WTC11 (cell line): ENCODE data around the gene BACE2. TPM values are rescaled to one million over a fixed set of nuclear protein-coding genes. Genes with fewer than 3 reads are reported as not detected.

Experiments
- ATAC-seq: fragments of 200-7000 bp; cut with Tn5 transposase; 2 replicates; pipeline ENCODE4 v1.10.0; 2021; ENCODE audit warnings: mild to moderate bottlenecking, moderate library complexity
- CTCF ChIA-PET: fragments of 300-600 bp; sonication (Branson Sonifier 250); formaldehyde crosslinking; loops from one replicate; lab custom pipeline; 2021; ENCODE audit warnings: antibody characterized with exemption; lab: Charles Lee
- POLR2A ChIA-PET: fragments of 350-600 bp; sonication (Branson Sonifier 250); formaldehyde crosslinking; loops from one replicate; lab custom pipeline; 2021; ENCODE audit warnings: antibody characterized with exemption; lab: Charles Lee
- DNase-seq: peaks from one replicate; pipeline ENCODE4 v3.0.0; 2021; ENCODE audit warnings: low spot score
- H3K27ac Mint-ChIP-seq: 2 replicates; pipeline ENCODE4 v1.8.0; 2021; ENCODE audit warnings: mixed read lengths
- H3K27me3 Mint-ChIP-seq: 2 replicates; pipeline ENCODE4 v1.8.0; 2021; ENCODE audit warnings: low read depth, mild to moderate bottlenecking, moderate library complexity, mixed read lengths
- H3K36me3 Mint-ChIP-seq: 2 replicates; pipeline ENCODE4 v1.8.0; 2021; ENCODE audit warnings: mixed read lengths
- H3K4me1 Mint-ChIP-seq: 2 replicates; pipeline ENCODE4 v1.8.0; 2022; ENCODE audit warnings: mixed read lengths
- H3K4me3 Mint-ChIP-seq: 2 replicates; pipeline ENCODE4 v1.8.0; 2021; ENCODE audit warnings: mild to moderate bottlenecking, moderate library complexity, mixed read lengths
- H3K9me3 Mint-ChIP-seq: 2 replicates; pipeline ENCODE4 v1.8.0; 2021; ENCODE audit warnings: mixed read lengths
- EMX1 ChIP-seq: fragments of 250-450 bp; sonication (Bioruptor Pico); IDR thresholded peaks from 2 replicates; pipeline ENCODE4 v1.8.0; 2021; ENCODE audit warnings: mild to moderate bottlenecking
- GRHL2 ChIP-seq: fragments of 250-450 bp; sonication (Bioruptor Pico); IDR thresholded peaks from 2 replicates; pipeline ENCODE4 v1.8.0; 2022; ENCODE audit warnings: mild to moderate bottlenecking, moderate library complexity; ENCODE audit not compliant: insufficient replicate concordance, severe bottlenecking
- SOX15 ChIP-seq: fragments of 250-450 bp; sonication (Bioruptor Pico); IDR thresholded peaks from 2 replicates; pipeline ENCODE4 v1.9.0; 2021; ENCODE audit warnings: mild to moderate bottlenecking
- TEAD1 ChIP-seq: sonication (generic); formaldehyde crosslinking; IDR thresholded peaks from 2 replicates; pipeline ENCODE4 v1.8.0; 2022; ENCODE audit warnings: mild to moderate bottlenecking, missing genetic modification reagents
- ZNF121 ChIP-seq: sonication (generic); formaldehyde crosslinking; IDR thresholded peaks from 2 replicates; pipeline ENCODE4 v1.8.0; 2023; ENCODE audit warnings: missing genetic modification reagents
- ZNF219 ChIP-seq: sonication (generic); formaldehyde crosslinking; IDR thresholded peaks from 2 replicates; pipeline ENCODE4 v1.8.0; 2023; ENCODE audit warnings: missing genetic modification reagents, mild to moderate bottlenecking, borderline replicate concordance
- ZNF317 ChIP-seq: sonication (generic); formaldehyde crosslinking; IDR thresholded peaks from 2 replicates; pipeline ENCODE4 v1.8.1; 2023; ENCODE audit warnings: low read depth, mild to moderate bottlenecking, moderate library complexity, missing genetic modification reagents, borderline replicate concordance
- ZNF396 ChIP-seq: fragments of 250-450 bp; sonication (Bioruptor Pico); IDR thresholded peaks from 2 replicates; pipeline ENCODE4 v1.8.0; 2021; ENCODE audit warnings: mild to moderate bottlenecking, moderate library complexity, borderline replicate concordance
- total RNA-seq: library from RNA; stranded (reverse); gene quantifications from 3 replicates; pipeline ENCODE4 v1.2.3, GENCODE V29; 2021
- TF ChIP-seq, protein P1 (sequence below): sonication (generic); formaldehyde crosslinking; IDR thresholded peaks from 2 replicates; pipeline ENCODE4 v1.8.0; 2023; ENCODE audit warnings: missing genetic modification reagents, mild to moderate bottlenecking, borderline replicate concordance
- TF ChIP-seq, protein P2 (sequence below): sonication (generic); formaldehyde crosslinking; IDR thresholded peaks from 2 replicates; pipeline ENCODE4 v1.8.1; 2022; ENCODE audit warnings: mild to moderate bottlenecking, moderate library complexity, missing genetic modification reagents
- TF ChIP-seq, protein P3 (sequence below): fragments of 200-600 bp; IDR thresholded peaks from 2 replicates; pipeline ENCODE4 v1.8.0; 2022; ENCODE audit warnings: antibody characterized with exemption
- TF ChIP-seq, protein P4 (sequence below): sonication (generic); formaldehyde crosslinking; IDR thresholded peaks from 2 replicates; pipeline ENCODE4 v1.8.0; 2022; ENCODE audit warnings: mild to moderate bottlenecking, missing genetic modification reagents
- TF ChIP-seq, protein P5 (sequence below): fragments of 250-450 bp; sonication (Bioruptor Pico); IDR thresholded peaks from 2 replicates; pipeline ENCODE4 v2.1.2; 2022; ENCODE audit warnings: mild to moderate bottlenecking, moderate library complexity
- TF ChIP-seq, protein P6 (sequence below): sonication (generic); formaldehyde crosslinking; IDR thresholded peaks from 2 replicates; pipeline ENCODE4 v1.8.1; 2023; ENCODE audit warnings: mild to moderate bottlenecking, moderate library complexity, missing genetic modification reagents

The BACE2 gene
- total RNA-seq, 1 experiment from 2014 or later: 9.8 TPM

DNA sequence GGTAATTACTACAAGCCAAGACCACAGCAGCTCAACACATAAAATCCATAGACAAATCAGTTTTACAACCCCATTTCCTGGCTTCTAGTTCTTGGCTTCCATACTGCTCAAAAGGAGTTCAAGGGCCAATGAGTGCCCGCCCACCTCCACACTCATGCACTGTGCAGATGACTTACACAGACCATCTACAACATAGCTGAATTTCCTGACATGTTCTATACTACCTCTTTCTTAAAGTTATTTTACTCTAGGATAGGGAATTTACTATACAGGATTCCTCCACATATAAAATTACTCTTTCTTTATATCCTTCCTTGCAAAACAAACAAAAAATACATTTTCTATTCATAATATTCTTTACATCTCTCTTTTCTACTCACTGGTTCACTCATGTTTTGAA lies 14.6 kb downstream of the BACE2 start:
- POLR2A ChIA-PET: no interaction called here
- Mint-ChIP-seq H3K36me3 (peaks cover 15% of the 10 kb centered on the region), H3K4me3 (no peak overlapping the region), H3K4me1 (peaks cover 11% of the 10 kb centered on the region), H3K27ac (no peak overlapping the region)
- TF ChIP-seq ZNF317 (CRISPR knock-in tag): no peak
- TF ChIP-seq, all 79 proteins: peak for 0
- H3K27me3 Mint-ChIP-seq: no peaks in the 10 kb centered on the region
- peaks cover 23% of the 10 kb centered on the region for H3K9me3 Mint-ChIP-seq
- ATAC-seq: no peak
- CTCF ChIA-PET: no interaction called here
- DNase-seq: no peak

DNA sequence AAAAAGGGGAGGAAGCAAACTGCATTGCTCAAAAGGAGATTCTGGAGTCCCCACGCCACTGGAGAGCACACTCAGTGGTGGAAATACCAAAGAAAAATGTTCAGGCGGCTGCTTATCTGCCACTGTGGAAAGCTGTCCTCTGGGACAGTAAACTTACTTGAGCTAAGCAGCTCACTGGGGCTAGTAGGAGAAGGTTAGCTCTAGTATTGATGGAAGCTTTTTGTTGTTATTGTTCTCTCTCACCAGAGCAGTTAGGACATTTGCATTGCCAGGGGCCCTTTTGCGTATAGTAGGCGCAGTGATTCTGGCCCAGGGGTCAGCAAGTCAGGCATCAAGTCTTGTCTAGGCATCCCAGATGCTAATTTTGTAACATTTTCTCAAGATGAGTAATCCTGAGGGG lies 15.6 kb downstream of the BACE2 start:
- ChIA-PET CTCF (interaction anchor here (1.0 kb wide), 1 partner anchor 13 kb away, joined by 8 read pairs; no protein-coding TSS in a partner anchor), POLR2A (no interaction called here)
- Mint-ChIP-seq H3K27ac (no peak overlapping the region), H3K4me3 (no peak overlapping the region), H3K4me1 (peaks cover 11% of the 10 kb centered on the region), H3K9me3 (peaks cover 23% of the 10 kb centered on the region), H3K27me3 (no peaks in the 10 kb centered on the region), H3K36me3 (peaks cover 15% of the 10 kb centered on the region)
- DNase-seq: no peak
- TF ChIP-seq, protein P1, sequence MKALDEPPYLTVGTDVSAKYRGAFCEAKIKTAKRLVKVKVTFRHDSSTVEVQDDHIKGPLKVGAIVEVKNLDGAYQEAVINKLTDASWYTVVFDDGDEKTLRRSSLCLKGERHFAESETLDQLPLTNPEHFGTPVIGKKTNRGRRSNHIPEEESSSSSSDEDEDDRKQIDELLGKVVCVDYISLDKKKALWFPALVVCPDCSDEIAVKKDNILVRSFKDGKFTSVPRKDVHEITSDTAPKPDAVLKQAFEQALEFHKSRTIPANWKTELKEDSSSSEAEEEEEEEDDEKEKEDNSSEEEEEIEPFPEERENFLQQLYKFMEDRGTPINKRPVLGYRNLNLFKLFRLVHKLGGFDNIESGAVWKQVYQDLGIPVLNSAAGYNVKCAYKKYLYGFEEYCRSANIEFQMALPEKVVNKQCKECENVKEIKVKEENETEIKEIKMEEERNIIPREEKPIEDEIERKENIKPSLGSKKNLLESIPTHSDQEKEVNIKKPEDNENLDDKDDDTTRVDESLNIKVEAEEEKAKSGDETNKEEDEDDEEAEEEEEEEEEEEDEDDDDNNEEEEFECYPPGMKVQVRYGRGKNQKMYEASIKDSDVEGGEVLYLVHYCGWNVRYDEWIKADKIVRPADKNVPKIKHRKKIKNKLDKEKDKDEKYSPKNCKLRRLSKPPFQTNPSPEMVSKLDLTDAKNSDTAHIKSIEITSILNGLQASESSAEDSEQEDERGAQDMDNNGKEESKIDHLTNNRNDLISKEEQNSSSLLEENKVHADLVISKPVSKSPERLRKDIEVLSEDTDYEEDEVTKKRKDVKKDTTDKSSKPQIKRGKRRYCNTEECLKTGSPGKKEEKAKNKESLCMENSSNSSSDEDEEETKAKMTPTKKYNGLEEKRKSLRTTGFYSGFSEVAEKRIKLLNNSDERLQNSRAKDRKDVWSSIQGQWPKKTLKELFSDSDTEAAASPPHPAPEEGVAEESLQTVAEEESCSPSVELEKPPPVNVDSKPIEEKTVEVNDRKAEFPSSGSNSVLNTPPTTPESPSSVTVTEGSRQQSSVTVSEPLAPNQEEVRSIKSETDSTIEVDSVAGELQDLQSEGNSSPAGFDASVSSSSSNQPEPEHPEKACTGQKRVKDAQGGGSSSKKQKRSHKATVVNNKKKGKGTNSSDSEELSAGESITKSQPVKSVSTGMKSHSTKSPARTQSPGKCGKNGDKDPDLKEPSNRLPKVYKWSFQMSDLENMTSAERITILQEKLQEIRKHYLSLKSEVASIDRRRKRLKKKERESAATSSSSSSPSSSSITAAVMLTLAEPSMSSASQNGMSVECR (CRISPR knock-in tag): no peak
- TF ChIP-seq, protein P2, sequence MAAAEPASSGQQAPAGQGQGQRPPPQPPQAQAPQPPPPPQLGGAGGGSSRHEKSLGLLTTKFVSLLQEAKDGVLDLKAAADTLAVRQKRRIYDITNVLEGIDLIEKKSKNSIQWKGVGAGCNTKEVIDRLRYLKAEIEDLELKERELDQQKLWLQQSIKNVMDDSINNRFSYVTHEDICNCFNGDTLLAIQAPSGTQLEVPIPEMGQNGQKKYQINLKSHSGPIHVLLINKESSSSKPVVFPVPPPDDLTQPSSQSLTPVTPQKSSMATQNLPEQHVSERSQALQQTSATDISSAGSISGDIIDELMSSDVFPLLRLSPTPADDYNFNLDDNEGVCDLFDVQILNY (CRISPR knock-in tag): no peak
- TF ChIP-seq SOX15 (CRISPR knock-in tag): no peak
- TF ChIP-seq ZNF121 (CRISPR knock-in tag): no peak
- ATAC-seq: peak; percentile 76

DNA sequence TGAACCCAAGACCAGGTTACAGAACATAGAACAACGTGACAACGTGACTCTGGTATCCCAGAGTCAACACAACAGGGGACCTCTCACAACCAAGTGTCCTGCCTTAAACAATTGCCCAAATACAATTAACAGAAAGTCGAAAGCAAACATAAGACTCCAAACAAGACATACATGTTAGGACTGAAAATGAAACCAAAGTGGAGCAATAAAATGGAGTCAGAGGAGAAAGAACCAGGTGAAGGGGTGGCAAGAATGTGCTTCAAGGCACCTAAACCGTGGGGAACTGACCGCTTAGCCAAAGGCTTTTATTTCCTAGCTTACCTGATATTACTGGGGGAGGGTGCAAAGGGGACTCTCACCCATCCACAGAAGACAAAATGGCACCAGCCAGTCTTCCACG lies 17.8 kb downstream of the BACE2 start:
- no peaks in the 10 kb centered on the region for H3K27me3 Mint-ChIP-seq
- H3K4me1 Mint-ChIP-seq: peaks cover 11% of the 10 kb centered on the region
- ChIA-PET POLR2A (no interaction called here), CTCF (interaction anchor here (1.5 to 2.4 kb wide), 2 partner anchors 13 to 15 kb away, joined by 4 to 12 read pairs; no protein-coding TSS in a partner anchor)
- H3K27ac Mint-ChIP-seq: no peak overlapping the region
- TF ChIP-seq, protein P3, sequence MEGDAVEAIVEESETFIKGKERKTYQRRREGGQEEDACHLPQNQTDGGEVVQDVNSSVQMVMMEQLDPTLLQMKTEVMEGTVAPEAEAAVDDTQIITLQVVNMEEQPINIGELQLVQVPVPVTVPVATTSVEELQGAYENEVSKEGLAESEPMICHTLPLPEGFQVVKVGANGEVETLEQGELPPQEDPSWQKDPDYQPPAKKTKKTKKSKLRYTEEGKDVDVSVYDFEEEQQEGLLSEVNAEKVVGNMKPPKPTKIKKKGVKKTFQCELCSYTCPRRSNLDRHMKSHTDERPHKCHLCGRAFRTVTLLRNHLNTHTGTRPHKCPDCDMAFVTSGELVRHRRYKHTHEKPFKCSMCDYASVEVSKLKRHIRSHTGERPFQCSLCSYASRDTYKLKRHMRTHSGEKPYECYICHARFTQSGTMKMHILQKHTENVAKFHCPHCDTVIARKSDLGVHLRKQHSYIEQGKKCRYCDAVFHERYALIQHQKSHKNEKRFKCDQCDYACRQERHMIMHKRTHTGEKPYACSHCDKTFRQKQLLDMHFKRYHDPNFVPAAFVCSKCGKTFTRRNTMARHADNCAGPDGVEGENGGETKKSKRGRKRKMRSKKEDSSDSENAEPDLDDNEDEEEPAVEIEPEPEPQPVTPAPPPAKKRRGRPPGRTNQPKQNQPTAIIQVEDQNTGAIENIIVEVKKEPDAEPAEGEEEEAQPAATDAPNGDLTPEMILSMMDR: no peak
- no peak for ATAC-seq
- H3K9me3 Mint-ChIP-seq: peaks cover 41% of the 10 kb centered on the region
- peaks cover 26% of the 10 kb centered on the region for H3K36me3 Mint-ChIP-seq
- no peak for DNase-seq
- H3K4me3 Mint-ChIP-seq: no peak overlapping the region

DNA sequence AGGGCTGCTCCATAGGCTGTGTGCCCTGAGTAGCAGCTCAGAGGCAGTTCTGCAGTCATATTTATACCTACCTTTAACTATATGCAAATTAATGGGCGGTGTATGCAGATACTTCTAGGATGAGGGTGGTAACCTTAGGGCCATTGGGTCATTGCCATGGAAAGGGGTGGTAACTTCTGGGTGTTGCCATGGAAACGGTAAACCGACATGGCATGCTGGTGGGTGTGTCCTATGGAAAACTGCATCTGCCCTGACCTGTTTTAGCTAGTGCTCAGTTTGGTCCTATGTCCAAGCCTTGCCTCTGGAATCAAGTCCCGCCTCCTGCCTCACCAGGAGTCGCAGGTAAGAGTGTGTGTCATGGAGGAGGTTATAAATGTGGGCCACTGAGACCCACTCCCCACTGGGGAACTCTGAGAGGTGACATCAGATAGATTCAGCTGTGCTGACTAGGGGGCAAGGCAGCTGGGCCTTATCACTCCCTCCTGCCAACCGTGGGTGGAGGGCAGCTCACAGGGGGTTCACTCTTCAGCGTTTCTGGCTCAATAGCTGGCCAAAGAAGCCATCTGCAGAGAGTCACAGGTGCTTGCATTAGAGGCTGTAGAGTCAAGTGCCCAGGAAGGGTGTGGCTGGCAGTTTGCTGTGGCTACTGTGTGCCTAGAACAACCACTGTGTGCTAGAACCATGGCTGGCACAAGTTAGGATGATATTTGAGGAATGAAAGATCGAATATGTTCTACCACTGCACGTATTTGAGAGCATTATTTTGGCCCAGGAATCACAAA lies 19.0 kb downstream of the BACE2 start:
- ChIA-PET POLR2A (interaction anchor here (0.6 kb wide), 1 partner anchor 550 kb away, joined by 4 read pairs; no protein-coding TSS in a partner anchor), CTCF (interaction anchor here (0.6 to 2.4 kb wide), 3 partner anchors 12 to 18 kb away, joined by 3 to 12 read pairs (median 4); no protein-coding TSS in a partner anchor)
- DNase-seq (peak; percentile 25), ATAC-seq (peak; percentile 73)
- Mint-ChIP-seq H3K4me3 (no peak overlapping the region), H3K9me3 (peaks cover 36% of the 10 kb centered on the region), H3K27me3 (no peaks in the 10 kb centered on the region), H3K4me1 (peaks cover 11% of the 10 kb centered on the region), H3K36me3 (peaks cover 20% of the 10 kb centered on the region), H3K27ac (no peak overlapping the region)
- TF ChIP-seq ZNF219 (CRISPR knock-in tag) (no peak), EMX1 (CRISPR knock-in tag) (no peak), ZNF396 (CRISPR knock-in tag) (no peak), GRHL2 (CRISPR knock-in tag) (no peak), TEAD1 (CRISPR knock-in tag) (no peak)
- TF ChIP-seq, protein P4, sequence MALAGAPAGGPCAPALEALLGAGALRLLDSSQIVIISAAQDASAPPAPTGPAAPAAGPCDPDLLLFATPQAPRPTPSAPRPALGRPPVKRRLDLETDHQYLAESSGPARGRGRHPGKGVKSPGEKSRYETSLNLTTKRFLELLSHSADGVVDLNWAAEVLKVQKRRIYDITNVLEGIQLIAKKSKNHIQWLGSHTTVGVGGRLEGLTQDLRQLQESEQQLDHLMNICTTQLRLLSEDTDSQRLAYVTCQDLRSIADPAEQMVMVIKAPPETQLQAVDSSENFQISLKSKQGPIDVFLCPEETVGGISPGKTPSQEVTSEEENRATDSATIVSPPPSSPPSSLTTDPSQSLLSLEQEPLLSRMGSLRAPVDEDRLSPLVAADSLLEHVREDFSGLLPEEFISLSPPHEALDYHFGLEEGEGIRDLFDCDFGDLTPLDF (CRISPR knock-in tag): no peak
- TF ChIP-seq, protein P5, sequence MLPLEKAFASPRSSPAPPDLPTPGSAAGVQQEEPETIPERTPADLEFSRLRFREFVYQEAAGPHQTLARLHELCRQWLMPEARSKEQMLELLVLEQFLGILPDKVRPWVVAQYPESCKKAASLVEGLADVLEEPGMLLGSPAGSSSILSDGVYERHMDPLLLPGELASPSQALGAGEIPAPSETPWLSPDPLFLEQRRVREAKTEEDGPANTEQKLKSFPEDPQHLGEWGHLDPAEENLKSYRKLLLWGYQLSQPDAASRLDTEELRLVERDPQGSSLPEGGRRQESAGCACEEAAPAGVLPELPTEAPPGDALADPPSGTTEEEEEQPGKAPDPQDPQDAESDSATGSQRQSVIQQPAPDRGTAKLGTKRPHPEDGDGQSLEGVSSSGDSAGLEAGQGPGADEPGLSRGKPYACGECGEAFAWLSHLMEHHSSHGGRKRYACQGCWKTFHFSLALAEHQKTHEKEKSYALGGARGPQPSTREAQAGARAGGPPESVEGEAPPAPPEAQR (CRISPR knock-in tag): no peak
- TF ChIP-seq, protein P6, sequence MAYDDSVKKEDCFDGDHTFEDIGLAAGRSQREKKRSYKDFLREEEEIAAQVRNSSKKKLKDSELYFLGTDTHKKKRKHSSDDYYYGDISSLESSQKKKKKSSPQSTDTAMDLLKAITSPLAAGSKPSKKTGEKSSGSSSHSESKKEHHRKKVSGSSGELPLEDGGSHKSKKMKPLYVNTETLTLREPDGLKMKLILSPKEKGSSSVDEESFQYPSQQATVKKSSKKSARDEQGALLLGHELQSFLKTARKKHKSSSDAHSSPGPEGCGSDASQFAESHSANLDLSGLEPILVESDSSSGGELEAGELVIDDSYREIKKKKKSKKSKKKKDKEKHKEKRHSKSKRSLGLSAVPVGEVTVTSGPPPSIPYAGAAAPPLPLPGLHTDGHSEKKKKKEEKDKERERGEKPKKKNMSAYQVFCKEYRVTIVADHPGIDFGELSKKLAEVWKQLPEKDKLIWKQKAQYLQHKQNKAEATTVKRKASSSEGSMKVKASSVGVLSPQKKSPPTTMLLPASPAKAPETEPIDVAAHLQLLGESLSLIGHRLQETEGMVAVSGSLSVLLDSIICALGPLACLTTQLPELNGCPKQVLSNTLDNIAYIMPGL (CRISPR knock-in tag): no peak
